CD14-positive monocyte (primary cell): ENCODE results near the gene LYRM1. TPM values are rescaled to one million over a fixed set of nuclear protein-coding genes. Genes with fewer than 3 reads are reported as not detected.

Source experiments
- DNase-seq, 3 donors: peaks; one replicate each; pipeline ENCODE4 v3.0.0-alpha.2; 2011 to 2022
- H2AFZ ChIP-seq: 2 replicates; pipeline ENCODE4 v1.6.0; 2012; ENCODE audit warnings: mild to moderate bottlenecking, low read depth, low read length, inconsistent platforms; ENCODE audit not compliant: insufficient read depth, poor library complexity, severe bottlenecking
- H3K27ac ChIP-seq, 2 donors: 1 replicate in 1 of 2; 2 replicates in 1 of 2; pipeline ENCODE4 v1.5.1; 2012 to 2013; ENCODE audit warnings: low read length in 2 of 2, control low read depth in 1 of 2, inconsistent platforms in 1 of 2, low read depth in 1 of 2, mild to moderate bottlenecking in 1 of 2
- H3K27me3 ChIP-seq, 2 donors: one replicate each; pipeline versions ENCODE4 v1.6.0 to v1.6.1; 2011 to 2013; ENCODE audit warnings: low read length in 2 of 2; ENCODE audit not compliant: control insufficient read depth in 2 of 2, insufficient read depth in 2 of 2
- H3K36me3 ChIP-seq, 2 donors: replicated peaks in 1 of 2; 1 replicate in 1 of 2; 2 replicates in 1 of 2; pipeline versions ENCODE4 v1.5.1 to v1.6.1; 2012 to 2013; ENCODE audit warnings: low read length in 2 of 2, control low read depth in 1 of 2, inconsistent platforms in 1 of 2, mild to moderate bottlenecking in 1 of 2; ENCODE audit not compliant: insufficient read depth in 2 of 2, control insufficient read depth in 1 of 2
- H3K4me1 ChIP-seq, 2 donors: 1 replicate in 1 of 2; 2 replicates in 1 of 2; pipeline versions ENCODE4 v1.5.1 to v1.6.1; 2012 to 2013; ENCODE audit warnings: low read length in 2 of 2, control low read depth in 1 of 2, inconsistent platforms in 1 of 2, mild to moderate bottlenecking in 1 of 2, moderate library complexity in 1 of 2; ENCODE audit not compliant: insufficient read depth in 2 of 2, control insufficient read depth in 1 of 2
- H3K4me2 ChIP-seq: replicated peaks from 2 replicates; pipeline ENCODE3; 2012; ENCODE audit warnings: low read length, moderate library complexity, mild to moderate bottlenecking; ENCODE audit not compliant: poor library complexity, severe bottlenecking; ENCODE audit errors: extremely low read depth
- H3K4me3 ChIP-seq, 3 experiments: fragments of 200-600 bp in 1 of 3; sonication (generic) in 1 of 3; replicated peaks in 1 of 3; 1 replicate in 2 of 3; 2 replicates in 1 of 3; pipeline ENCODE4 v1.5.1; 2011 to 2013; ENCODE audit warnings: low read length in 3 of 3, mild to moderate bottlenecking in 3 of 3, control low read depth in 2 of 3, low read depth in 2 of 3, inconsistent platforms in 1 of 3, moderate library complexity in 1 of 3
- H3K79me2 ChIP-seq: 2 replicates; pipeline ENCODE4 v1.6.0; 2012; ENCODE audit warnings: mild to moderate bottlenecking, control low read depth, inconsistent platforms, low read length, moderate library complexity; ENCODE audit not compliant: insufficient read depth
- H3K9ac ChIP-seq: 2 replicates; pipeline ENCODE4 v1.6.0; 2017; ENCODE audit warnings: low read length, mild to moderate bottlenecking; ENCODE audit not compliant: insufficient read depth, poor library complexity, severe bottlenecking
- H3K9me3 ChIP-seq, 2 donors: replicated peaks in 1 of 2; 1 replicate in 1 of 2; 2 replicates in 1 of 2; pipeline versions ENCODE4 v1.5.1 to v1.6.1; 2012 to 2013; ENCODE audit warnings: low read length in 2 of 2, control low read depth in 1 of 2; ENCODE audit not compliant: control insufficient read depth in 1 of 2, insufficient read depth in 1 of 2
- H4K20me1 ChIP-seq: 2 replicates; pipeline ENCODE4 v1.6.0; 2012; ENCODE audit warnings: mild to moderate bottlenecking, low read length, control low read depth, moderate library complexity; ENCODE audit not compliant: insufficient read depth
- H3K27ac Mint-ChIP-seq, 7 donors: one replicate each; pipeline ENCODE4 v1.8.0; 2020; ENCODE audit warnings: mild to moderate bottlenecking in 7 of 7, mixed read lengths in 7 of 7, moderate library complexity in 6 of 7, inconsistent platforms in 2 of 7
- H3K27me3 Mint-ChIP-seq, 3 donors: one replicate each; pipeline ENCODE4 v1.8.0; 2021 to 2022; ENCODE audit warnings: low read depth in 3 of 3, mild to moderate bottlenecking in 3 of 3, mixed read lengths in 3 of 3, moderate library complexity in 3 of 3, inconsistent platforms in 1 of 3
- H3K36me3 Mint-ChIP-seq, 2 donors: one replicate each; pipeline ENCODE4 v1.8.0; 2020; ENCODE audit warnings: mixed read lengths in 2 of 2, inconsistent platforms in 1 of 2, mild to moderate bottlenecking in 1 of 2
- H3K4me1 Mint-ChIP-seq: one replicate; pipeline ENCODE4 v1.8.0; 2020; ENCODE audit warnings: mild to moderate bottlenecking, mixed read lengths
- H3K4me3 Mint-ChIP-seq, 2 donors: one replicate each; pipeline ENCODE4 v1.8.0; 2020; ENCODE audit warnings: mild to moderate bottlenecking in 2 of 2, mixed read lengths in 2 of 2, moderate library complexity in 1 of 2
- H3K9me3 Mint-ChIP-seq, 7 donors: one replicate each; pipeline ENCODE4 v1.8.0; 2020 to 2022; ENCODE audit warnings: mixed read lengths in 7 of 7, mild to moderate bottlenecking in 6 of 7, moderate library complexity in 6 of 7, inconsistent platforms in 2 of 7
- CTCF ChIP-seq: fragments of 200-600 bp; IDR thresholded peaks from one replicate; pipeline ENCODE4 v1.8.0; 2022; ENCODE audit warnings: antibody characterized with exemption, mild to moderate bottlenecking
- WGBS: methylation state at CpG from one replicate; pipeline ENCODE4 v1.1.5; 2013; ENCODE audit warnings: missing lambda C conversion rate; ENCODE audit not compliant: insufficient coverage; 5-methylcytosine and 5-hydroxymethylcytosine counted together
- intact Hi-C, 2 donors: fragments of 100-400 bp; cut with micrococcal nuclease; formaldehyde crosslinking; loops; one replicate each; pipeline versions ENCODE4 v1.15.0 to v1.15.1; 2023
- polyA plus RNA-seq, 3 donors: library from polyadenylated mRNA; depleted of rRNA in 1 of 3; unstranded in 2 of 3; stranded (reverse) in 1 of 3; fragments of 300-500 nt in 2 of 3; fragments of >200 nt in 1 of 3; fragmentation: Illumina TruSeq in 2 of 3; gene quantifications; 1 replicate in 2 of 3; 2 replicates in 1 of 3; pipeline ENCODE4 v1.2.3, GENCODE V29; 2012 to 2021

The LYRM1 gene
- polyA plus RNA-seq, 3 donors = 14.8 to 29.5 (median 25.5) TPM

DNA sequence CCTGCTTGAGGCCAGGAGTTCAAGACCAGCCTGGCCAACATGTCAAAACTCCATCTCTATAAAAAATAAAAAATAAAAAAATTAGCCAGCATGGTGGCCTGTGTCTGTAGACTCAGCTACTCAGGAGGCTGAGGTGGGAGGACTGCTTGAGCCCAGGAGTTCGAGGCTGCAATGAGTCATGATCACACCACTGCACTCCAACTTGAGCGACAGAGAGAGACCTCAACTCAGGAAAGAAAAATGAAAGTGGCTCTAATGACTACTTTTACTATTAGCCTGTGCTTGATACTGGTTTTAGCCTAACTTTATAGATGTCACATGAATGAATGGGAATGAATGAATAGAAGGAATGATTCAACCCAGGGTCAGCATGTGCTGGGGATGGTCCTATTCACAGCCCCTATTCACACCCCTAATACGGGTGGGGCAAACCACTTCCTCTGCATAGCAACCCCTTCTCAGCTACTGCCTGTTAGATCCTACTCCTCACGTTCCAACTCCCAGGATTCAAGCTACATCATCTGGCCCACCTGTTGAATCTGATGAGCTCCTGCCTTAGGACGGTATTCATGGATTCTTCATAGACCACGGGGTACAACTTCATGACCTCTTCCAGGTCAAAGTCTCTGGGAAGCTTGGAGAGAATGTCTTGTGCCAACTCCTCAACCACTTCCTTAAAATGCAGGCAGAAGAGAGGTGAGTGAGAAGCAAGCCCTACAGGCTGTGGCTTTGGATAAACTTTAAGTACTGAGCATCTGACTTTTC is 40.5 kb downstream of the LYRM1 start:
- Histone ChIP-seq H3K4me2 (peak overlapping the region; percentile 59), H3K36me3 (no peaks in the 10 kb centered on the region), H3K27me3 (no peaks in the 10 kb centered on the region), H3K79me2 (no peaks in the 10 kb centered on the region), H3K9me3 (no peaks in the 10 kb centered on the region), H3K27ac (no peak overlapping the region), H4K20me1 (no peaks in the 10 kb centered on the region), H3K4me1 (peaks cover 9 to 17% of the 10 kb centered on the region in 2 donors), H3K4me3 (peak overlapping the region in 1 of 3 experiments; percentile 64), H2AFZ (peak overlapping the region; percentile 67), H3K9ac (peak overlapping the region; percentile 36)
- no peaks in the 10 kb centered on the region for H3K36me3 Mint-ChIP-seq
- peaks cover 19% of the 10 kb centered on the region for H3K4me1 Mint-ChIP-seq
- intact Hi-C loops = no loop called here
- no peak for TF ChIP-seq CTCF
- DNase-seq = peak; percentile 23 to 36 (median 26)
- H3K27ac Mint-ChIP-seq = peak overlapping the region in 3 of 7 donors; percentile 28 to 80 (median 55)
- H3K4me3 Mint-ChIP-seq = peak overlapping the region; percentile 62 to 85
- no peaks in the 10 kb centered on the region for H3K9me3 Mint-ChIP-seq
- H3K27me3 Mint-ChIP-seq = peaks cover 0 to 7% (median 2%) of the 10 kb centered on the region in 3 donors
- 0% methylated on average over 1 of the region's 6 CpGs for WGBS

DNA sequence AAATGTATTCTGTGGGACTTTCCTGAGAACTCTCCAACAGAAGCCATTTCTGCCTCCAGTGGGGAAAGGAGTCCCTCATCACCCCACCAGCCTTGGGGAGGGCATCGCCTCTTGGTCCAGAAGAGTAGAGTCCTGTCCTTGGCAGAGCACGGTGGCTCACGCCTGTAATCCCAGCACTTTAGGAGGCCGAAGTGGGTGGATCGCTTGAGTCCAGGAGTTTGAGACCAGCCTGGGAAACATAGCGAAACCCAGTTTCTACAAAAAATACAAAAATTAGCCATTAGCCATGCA is 41.0 kb downstream of the LYRM1 start:
- no peak for DNase-seq
- peak overlapping the region; percentile 59 for H3K4me2 ChIP-seq
- no peaks in the 10 kb centered on the region for H3K27me3 ChIP-seq
- peak overlapping the region in 1 of 7 donors; percentile 55 for H3K27ac Mint-ChIP-seq
- no peaks in the 10 kb centered on the region for H3K36me3 Mint-ChIP-seq
- no peak overlapping the region for H3K4me3 ChIP-seq
- H3K36me3 ChIP-seq = no peaks in the 10 kb centered on the region
- no peaks in the 10 kb centered on the region for H4K20me1 ChIP-seq
- peak overlapping the region; percentile 67 for H2AFZ ChIP-seq
- no peaks in the 10 kb centered on the region for H3K9me3 Mint-ChIP-seq
- peaks cover 9 to 17% of the 10 kb centered on the region in 2 donors for H3K4me1 ChIP-seq
- H3K9ac ChIP-seq = no peak overlapping the region
- peaks cover 0 to 3% (median 2%) of the 10 kb centered on the region in 3 donors for H3K27me3 Mint-ChIP-seq
- peaks cover 19% of the 10 kb centered on the region for H3K4me1 Mint-ChIP-seq
- no peak overlapping the region for H3K4me3 Mint-ChIP-seq
- H3K9me3 ChIP-seq = no peaks in the 10 kb centered on the region
- WGBS = no CpG with 5 or more reads among the region's 6 CpGs
- TF ChIP-seq CTCF = no peak
- intact Hi-C loops = no loop called here
- no peak overlapping the region for H3K27ac ChIP-seq
- H3K79me2 ChIP-seq = no peaks in the 10 kb centered on the region
